Sigmoid colon (tissue), 3 donors: ENCODE measurements around the gene TNNT2.

Experiments
- POLR2A ChIP-seq, 2 donors: fragments of 450-650 bp; IDR thresholded peaks; one replicate each; pipeline ENCODE4 v1.6.1; 2016; ENCODE audit warnings: antibody characterized with exemption in 2 of 2, mild to moderate bottlenecking in 2 of 2, moderate library complexity in 2 of 2
- TF ChIP-seq, protein P1 (sequence below), 4 experiments: fragments of 450-650 bp in 3 of 4; fragments of 200-600 bp in 1 of 4; IDR thresholded peaks; one replicate each; pipeline ENCODE4 v1.5.1; 2016 to 2019; ENCODE audit warnings: antibody characterized with exemption in 4 of 4, mild to moderate bottlenecking in 3 of 4, moderate library complexity in 2 of 4

DNA sequence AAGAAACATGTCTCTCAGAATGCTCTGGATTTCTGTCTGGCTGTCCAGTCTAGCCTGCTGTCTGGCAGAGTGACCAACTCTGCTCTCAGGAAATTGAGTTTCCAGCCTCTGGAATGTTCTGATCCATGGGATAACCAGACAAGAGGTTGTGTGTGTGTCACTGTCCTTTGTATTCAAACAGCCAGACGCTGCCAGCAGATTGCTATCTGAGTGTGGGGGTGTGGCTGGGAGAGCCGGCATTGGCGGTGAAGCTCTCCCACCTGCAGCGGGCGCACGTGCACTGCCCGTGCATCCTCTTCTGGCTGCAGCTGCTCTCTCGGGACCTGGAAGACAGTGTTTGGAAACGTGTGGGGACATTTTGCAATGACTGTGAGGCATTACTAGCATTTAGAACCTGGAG lies 68.1 kb downstream of the TNNT2 start:
- TF ChIP-seq, protein P1, sequence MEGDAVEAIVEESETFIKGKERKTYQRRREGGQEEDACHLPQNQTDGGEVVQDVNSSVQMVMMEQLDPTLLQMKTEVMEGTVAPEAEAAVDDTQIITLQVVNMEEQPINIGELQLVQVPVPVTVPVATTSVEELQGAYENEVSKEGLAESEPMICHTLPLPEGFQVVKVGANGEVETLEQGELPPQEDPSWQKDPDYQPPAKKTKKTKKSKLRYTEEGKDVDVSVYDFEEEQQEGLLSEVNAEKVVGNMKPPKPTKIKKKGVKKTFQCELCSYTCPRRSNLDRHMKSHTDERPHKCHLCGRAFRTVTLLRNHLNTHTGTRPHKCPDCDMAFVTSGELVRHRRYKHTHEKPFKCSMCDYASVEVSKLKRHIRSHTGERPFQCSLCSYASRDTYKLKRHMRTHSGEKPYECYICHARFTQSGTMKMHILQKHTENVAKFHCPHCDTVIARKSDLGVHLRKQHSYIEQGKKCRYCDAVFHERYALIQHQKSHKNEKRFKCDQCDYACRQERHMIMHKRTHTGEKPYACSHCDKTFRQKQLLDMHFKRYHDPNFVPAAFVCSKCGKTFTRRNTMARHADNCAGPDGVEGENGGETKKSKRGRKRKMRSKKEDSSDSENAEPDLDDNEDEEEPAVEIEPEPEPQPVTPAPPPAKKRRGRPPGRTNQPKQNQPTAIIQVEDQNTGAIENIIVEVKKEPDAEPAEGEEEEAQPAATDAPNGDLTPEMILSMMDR (IDR thresholded peaks at IDR 0.05), result no peak
- TF ChIP-seq POLR2A (IDR thresholded peaks at IDR 0.05), result no peak
